Left lobe of liver (tissue), 2 donors: ENCODE measurements around the gene OVCA2. TPM values are rescaled to one million over a fixed set of nuclear protein-coding genes. Genes with fewer than 3 reads are reported as not detected.

ENCODE experiments used
- ATAC-seq: fragments of 200-7000 bp; cut with Tn5 transposase; one replicate; pipeline ENCODE4 v1.9.1; 2020; ENCODE audit warnings: mild to moderate bottlenecking, moderate library complexity
- DNase-seq: peaks from one replicate; pipeline ENCODE4 v3.0.0-alpha.2; 2020; ENCODE audit warnings: low spot score
- total RNA-seq: library from RNA; stranded (reverse); gene quantifications from one replicate; pipeline ENCODE4 v1.2.1, GENCODE V29; 2021
- donor health status: DM: no; HTN: no; CAD: no; lungs with moderate emphysema.
- donor health status: DM: no; HTN: yes; CAD: no.

OVCA2 gene
- total RNA-seq, 1 donor from 2014 or later = 15.3 TPM

- ATAC-seq (no peak), DNase-seq (no peak)
Observed at GRCh38 chr17:2063261-2064146, 21.7 kb downstream of the OVCA2 start.

GRCh38 chr17:2064147-2064489 is 22.3 kb downstream of the OVCA2 start:
- DNase-seq (no peak), ATAC-seq (peak; percentile 32)

GRCh38 chr17:2064520-2064971 is 22.7 kb downstream of the OVCA2 start:
- ATAC-seq (peak; percentile 4), DNase-seq (no peak)

GRCh38 chr17:2064980-2065785 is 23.4 kb downstream of the OVCA2 start:
- DNase-seq (no peak), ATAC-seq (peak; percentile 8)

- ATAC-seq (no peak), DNase-seq (no peak)
Observed at GRCh38 chr17:2065949-2066400, 24.2 kb downstream of the OVCA2 start.

GRCh38 chr17:2067048-2067561 is 25.3 kb downstream of the OVCA2 start:
- no peak for DNase-seq
- no peak for ATAC-seq

GRCh38 chr17:2067608-2068024 is 25.8 kb downstream of the OVCA2 start:
- no peak for ATAC-seq
- no peak for DNase-seq

- ATAC-seq (no peak), DNase-seq (no peak)
Observed at GRCh38 chr17:2068031-2068518, 26.3 kb downstream of the OVCA2 start.

GRCh38 chr17:2068519-2069051 is 26.8 kb downstream of the OVCA2 start:
- no peak for ATAC-seq
- no peak for DNase-seq

GRCh38 chr17:2070241-2071023 is 28.6 kb downstream of the OVCA2 start:
- DNase-seq = peak; percentile 90
- peak; percentile 81 for ATAC-seq

GRCh38 chr17:2071024-2071385 is 29.2 kb downstream of the OVCA2 start:
- DNase-seq (no peak), ATAC-seq (no peak)

GRCh38 chr17:2071455-2072281 is 29.8 kb downstream of the OVCA2 start:
- ATAC-seq = peak; percentile 33
- peak; percentile 69 for DNase-seq

GRCh38 chr17:2074919-2075318 is 33.1 kb downstream of the OVCA2 start:
- DNase-seq (no peak), ATAC-seq (no peak)

- DNase-seq = no peak
- ATAC-seq = no peak
Observed at GRCh38 chr17:2075336-2076086, 33.7 kb downstream of the OVCA2 start.

- ATAC-seq (no peak), DNase-seq (no peak)
Observed at GRCh38 chr17:2076087-2076984, 34.5 kb downstream of the OVCA2 start.

GRCh38 chr17:2077040-2077439 is 35.2 kb downstream of the OVCA2 start:
- ATAC-seq (no peak), DNase-seq (no peak)

- ATAC-seq = no peak
- DNase-seq = no peak
Observed at GRCh38 chr17:2081564-2081963, 39.7 kb downstream of the OVCA2 start.
